DND-41 (cell line): Measurements from ENCODE around the gene STARD9.

ENCODE experiments used
- ATAC-seq: fragments of 200-7000 bp; cut with Tn5 transposase; 3 replicates; pipeline ENCODE4 v1.9.1; 2021; ENCODE audit warnings: low read depth; ENCODE audit not compliant: insufficient read depth
- DNase-seq: peaks from one replicate; pipeline ENCODE4 v3.0.0-alpha.2; 2020
- H2AFZ ChIP-seq: 2 replicates; pipeline ENCODE4 v1.6.0; 2012; ENCODE audit warnings: low read depth, low read length
- H3K27ac ChIP-seq: 2 replicates; pipeline ENCODE4 v1.5.1; 2012; ENCODE audit warnings: low read length, inconsistent platforms
- H3K27me3 ChIP-seq: fragments of 200-600 bp; sonication (generic); 2 replicates; pipeline ENCODE4 v1.6.0; 2012; ENCODE audit warnings: low read length, mild to moderate bottlenecking, inconsistent platforms; ENCODE audit not compliant: insufficient read depth, poor library complexity
- H3K36me3 ChIP-seq: 2 replicates; pipeline ENCODE4 v1.5.1; 2012; ENCODE audit warnings: low read length, inconsistent platforms; ENCODE audit not compliant: insufficient read depth
- H3K4me1 ChIP-seq: 2 replicates; pipeline ENCODE4 v1.5.1; 2012; ENCODE audit warnings: mild to moderate bottlenecking, low read length; ENCODE audit not compliant: insufficient read depth
- H3K4me2 ChIP-seq: 2 replicates; pipeline ENCODE4 v1.6.0; 2012; ENCODE audit warnings: mild to moderate bottlenecking, moderate library complexity, low read length, inconsistent platforms; ENCODE audit not compliant: insufficient read depth
- H3K4me3 ChIP-seq, 2 experiments: fragments of 200-600 bp in 1 of 2; shearing (Covaris generic) in 1 of 2; 2 replicates each; pipeline ENCODE4 v1.5.1; 2012 to 2016; ENCODE audit warnings: inconsistent platforms in 2 of 2, low read length in 2 of 2, mild to moderate bottlenecking in 2 of 2, low read depth in 1 of 2, moderate library complexity in 1 of 2
- H3K79me2 ChIP-seq: 2 replicates; pipeline ENCODE4 v1.6.0; 2012; ENCODE audit warnings: low read length, inconsistent platforms; ENCODE audit not compliant: insufficient read depth
- H3K9ac ChIP-seq: 2 replicates; pipeline ENCODE4 v1.6.0; 2012; ENCODE audit warnings: low read depth, mild to moderate bottlenecking, inconsistent platforms, low read length, moderate library complexity
- H3K9me3 ChIP-seq: 2 replicates; pipeline ENCODE4 v1.5.1; 2012; ENCODE audit warnings: low read length, moderate library complexity, mild to moderate bottlenecking, inconsistent platforms; ENCODE audit not compliant: insufficient read depth, severe bottlenecking
- H4K20me1 ChIP-seq: 2 replicates; pipeline ENCODE4 v1.6.0; 2012; ENCODE audit warnings: low read length; ENCODE audit not compliant: insufficient read depth
- EZH2 ChIP-seq: IDR thresholded peaks from 3 replicates; pipeline ENCODE4 v1.6.1; 2012; ENCODE audit warnings: borderline replicate concordance, low read depth, mild to moderate bottlenecking, moderate library complexity, low read length, inconsistent platforms; ENCODE audit not compliant: severe bottlenecking
- TF ChIP-seq, protein P1 (sequence below): IDR thresholded peaks from 2 replicates; pipeline ENCODE4 v1.5.1; 2012; ENCODE audit warnings: borderline replicate concordance, low read length, moderate library complexity, mild to moderate bottlenecking; ENCODE audit not compliant: poor library complexity, severe bottlenecking; ENCODE audit errors: extremely low read depth

Gene STARD9

GRCh38 chr15:42716626-42717025 is 141.2 kb downstream of the STARD9 start:
- no peak overlapping the region for H3K9ac ChIP-seq
- no peaks in the 10 kb centered on the region for H3K9me3 ChIP-seq
- H2AFZ ChIP-seq, result no peak overlapping the region
- H3K79me2 ChIP-seq, result no peaks in the 10 kb centered on the region
- H4K20me1 ChIP-seq, result no peaks in the 10 kb centered on the region
- H3K27ac ChIP-seq, result no peak overlapping the region
- no peak overlapping the region for H3K4me3 ChIP-seq
- no peaks in the 10 kb centered on the region for H3K27me3 ChIP-seq
- no peak overlapping the region for H3K4me2 ChIP-seq
- TF ChIP-seq, protein P1, sequence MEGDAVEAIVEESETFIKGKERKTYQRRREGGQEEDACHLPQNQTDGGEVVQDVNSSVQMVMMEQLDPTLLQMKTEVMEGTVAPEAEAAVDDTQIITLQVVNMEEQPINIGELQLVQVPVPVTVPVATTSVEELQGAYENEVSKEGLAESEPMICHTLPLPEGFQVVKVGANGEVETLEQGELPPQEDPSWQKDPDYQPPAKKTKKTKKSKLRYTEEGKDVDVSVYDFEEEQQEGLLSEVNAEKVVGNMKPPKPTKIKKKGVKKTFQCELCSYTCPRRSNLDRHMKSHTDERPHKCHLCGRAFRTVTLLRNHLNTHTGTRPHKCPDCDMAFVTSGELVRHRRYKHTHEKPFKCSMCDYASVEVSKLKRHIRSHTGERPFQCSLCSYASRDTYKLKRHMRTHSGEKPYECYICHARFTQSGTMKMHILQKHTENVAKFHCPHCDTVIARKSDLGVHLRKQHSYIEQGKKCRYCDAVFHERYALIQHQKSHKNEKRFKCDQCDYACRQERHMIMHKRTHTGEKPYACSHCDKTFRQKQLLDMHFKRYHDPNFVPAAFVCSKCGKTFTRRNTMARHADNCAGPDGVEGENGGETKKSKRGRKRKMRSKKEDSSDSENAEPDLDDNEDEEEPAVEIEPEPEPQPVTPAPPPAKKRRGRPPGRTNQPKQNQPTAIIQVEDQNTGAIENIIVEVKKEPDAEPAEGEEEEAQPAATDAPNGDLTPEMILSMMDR, result no peak
- TF ChIP-seq EZH2, result no peak
- no peaks in the 10 kb centered on the region for H3K4me1 ChIP-seq
- DNase-seq, result no peak
- peaks cover 6% of the 10 kb centered on the region; the same call in 1 of the 2 replicates for H3K36me3 ChIP-seq
- no peak for ATAC-seq

DNA sequence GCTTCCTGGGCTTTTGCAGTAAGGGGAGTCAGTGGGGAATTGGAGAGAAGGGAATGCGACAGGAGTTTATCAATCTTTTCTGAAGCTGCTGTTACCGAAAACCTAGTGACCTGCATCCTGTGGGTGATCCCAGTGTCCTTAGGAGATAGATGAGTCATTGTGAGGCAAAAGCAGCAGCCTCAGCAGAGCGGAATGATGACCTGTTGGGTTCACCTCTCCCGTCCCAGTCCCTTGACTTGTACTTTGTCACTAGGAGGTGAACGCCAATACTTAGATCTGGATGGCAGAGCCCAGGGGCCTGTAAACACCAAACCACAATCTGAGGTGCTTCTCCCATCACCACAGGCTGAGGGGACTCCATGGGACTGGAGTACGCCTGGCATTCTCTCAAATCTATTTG is 143.6 kb downstream of the STARD9 start:
- H3K27me3 ChIP-seq, result no peaks in the 10 kb centered on the region
- H2AFZ ChIP-seq, result no peak overlapping the region
- no peaks in the 10 kb centered on the region for H3K79me2 ChIP-seq
- H3K4me1 ChIP-seq, result no peaks in the 10 kb centered on the region
- no peak overlapping the region for H3K9ac ChIP-seq
- H3K27ac ChIP-seq, result no peak overlapping the region
- 0 out of 3 replicates have a peak, but pooled peaks have one; percentile 27 for ATAC-seq
- no peak overlapping the region for H3K4me3 ChIP-seq
- no peak overlapping the region for H3K4me2 ChIP-seq
- H3K9me3 ChIP-seq, result no peaks in the 10 kb centered on the region
- TF ChIP-seq EZH2, result no peak
- TF ChIP-seq, protein P1, result no peak
- H3K36me3 ChIP-seq, result peaks cover 28% of the 10 kb centered on the region
- DNase-seq, result no peak
- no peaks in the 10 kb centered on the region for H4K20me1 ChIP-seq

DNA sequence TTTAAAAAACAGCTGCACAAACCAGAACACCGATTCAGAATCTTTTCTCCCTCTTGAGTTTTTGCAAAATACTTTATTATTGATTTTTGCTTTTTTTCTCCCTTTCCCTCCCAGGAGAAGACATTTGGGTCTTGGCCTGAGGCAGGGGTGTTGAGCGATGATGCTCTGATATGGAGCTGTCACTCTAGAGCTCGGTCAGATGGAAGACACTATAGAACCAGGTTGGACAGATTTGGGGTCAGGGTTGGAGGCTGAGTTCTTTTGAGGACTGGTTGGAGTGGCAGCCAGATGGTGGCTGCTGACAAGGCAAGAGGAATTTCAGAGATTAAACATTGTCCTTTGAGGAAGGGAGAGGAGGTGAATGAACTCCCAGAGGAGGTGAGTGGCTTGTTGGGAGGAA is 144.7 kb downstream of the STARD9 start:
- TF ChIP-seq EZH2, result no peak
- TF ChIP-seq, protein P1, result no peak
- H4K20me1 ChIP-seq, result no peaks in the 10 kb centered on the region
- DNase-seq (no peak), ATAC-seq (no peak)
- no peak overlapping the region for H3K4me3 ChIP-seq
- no peak overlapping the region for H2AFZ ChIP-seq
- no peaks in the 10 kb centered on the region for H3K9me3 ChIP-seq
- no peaks in the 10 kb centered on the region for H3K27me3 ChIP-seq
- no peak overlapping the region for H3K4me2 ChIP-seq
- H3K79me2 ChIP-seq, result no peaks in the 10 kb centered on the region
- no peak overlapping the region for H3K9ac ChIP-seq
- H3K36me3 ChIP-seq, result peaks cover 38% of the 10 kb centered on the region
- no peaks in the 10 kb centered on the region for H3K4me1 ChIP-seq
- H3K27ac ChIP-seq, result no peak overlapping the region

GRCh38 chr15:42721016-42721415 is 145.6 kb downstream of the STARD9 start:
- Histone ChIP-seq H3K9me3 (no peaks in the 10 kb centered on the region), H3K27me3 (no peaks in the 10 kb centered on the region), H3K9ac (no peak overlapping the region), H3K4me1 (no peaks in the 10 kb centered on the region), H2AFZ (no peak overlapping the region), H3K36me3 (peaks cover 47% of the 10 kb centered on the region), H4K20me1 (no peaks in the 10 kb centered on the region), H3K4me3 (no peak overlapping the region), H3K27ac (no peak overlapping the region), H3K4me2 (no peak overlapping the region), H3K79me2 (no peaks in the 10 kb centered on the region)
- TF ChIP-seq EZH2, result no peak
- TF ChIP-seq, protein P1, result no peak
- no peak for ATAC-seq
- DNase-seq, result no peak
